Peyer's patch (tissue), 4 donors: ENCODE results near the gene ERICH6B. TPM values are rescaled to one million over a fixed set of nuclear protein-coding genes. Genes with fewer than 3 reads are reported as not detected.

Experiments used
- DNase-seq, 3 donors: peaks; one replicate each; pipeline ENCODE4 v3.0.0-alpha.2; 2017 to 2019
- H3K27ac ChIP-seq, 4 donors: fragments of 200-600 bp; sonication (generic); one replicate each; pipeline ENCODE4 v1.5.1; 2016 to 2019
- H3K27me3 ChIP-seq, 2 donors: fragments of 200-600 bp; sonication (generic); one replicate each; pipeline ENCODE4 v1.5.1; 2019
- H3K36me3 ChIP-seq, 3 donors: fragments of 200-600 bp; sonication (generic); one replicate each; pipeline ENCODE4 v1.5.1; 2016 to 2019
- H3K4me1 ChIP-seq, 4 donors: fragments of 200-600 bp; sonication (generic); one replicate each; pipeline ENCODE4 v1.5.1; 2016 to 2019
- H3K4me3 ChIP-seq, 4 donors: fragments of 200-600 bp; sonication (generic); 1 replicate in 3 of 4; 2 replicates in 1 of 4; pipeline ENCODE4 v1.5.1; 2016 to 2019; ENCODE audit warnings: mild to moderate bottlenecking in 1 of 4
- H3K9me3 ChIP-seq, 4 donors: fragments of 200-600 bp; sonication (generic); one replicate each; pipeline ENCODE4 v1.5.1; 2016 to 2019; ENCODE audit warnings: mild to moderate bottlenecking in 1 of 4
- CTCF ChIP-seq, 6 experiments: fragments of 450-650 bp in 4 of 6; fragments of 200-600 bp in 2 of 6; sonication (generic) in 1 of 6; IDR thresholded peaks; one replicate each; pipeline ENCODE4 v1.5.1; 2017 to 2019; ENCODE audit warnings: antibody characterized with exemption in 6 of 6, mild to moderate bottlenecking in 3 of 6, moderate library complexity in 1 of 6
- POLR2A ChIP-seq, 2 donors: fragments of 450-650 bp; IDR thresholded peaks; one replicate each; pipeline ENCODE4 v1.5.1; 2017; ENCODE audit warnings: antibody characterized with exemption in 2 of 2, mild to moderate bottlenecking in 2 of 2, moderate library complexity in 2 of 2
- total RNA-seq, 4 donors: library from RNA; depleted of rRNA; stranded (reverse); fragments of >200 nt; gene quantifications; one replicate each; pipeline ENCODE4 v1.1.0, GENCODE V29; 2016

The ERICH6B gene
- total RNA-seq, 4 donors from 2014 or later = not detected

- H3K4me3 ChIP-seq = no peak overlapping the region
- H3K27ac ChIP-seq = no peak overlapping the region
- no peaks in the 10 kb centered on the region for H3K9me3 ChIP-seq
- DNase-seq = no peak
- no peaks in the 10 kb centered on the region for H3K27me3 ChIP-seq
- no peak for TF ChIP-seq CTCF (IDR thresholded peaks at IDR 0.05)
- TF ChIP-seq POLR2A (IDR thresholded peaks at IDR 0.05) = no peak
- no peaks in the 10 kb centered on the region for H3K4me1 ChIP-seq
- H3K36me3 ChIP-seq = no peaks in the 10 kb centered on the region
Observed at GRCh38 chr13:45627656-45628055, 12.1 kb upstream of the ERICH6B start.

GRCh38 chr13:45626731-45627374 is 11.3 kb upstream of the ERICH6B start:
- Histone ChIP-seq H3K4me1 (no peaks in the 10 kb centered on the region), H3K27me3 (no peaks in the 10 kb centered on the region), H3K9me3 (no peaks in the 10 kb centered on the region), H3K27ac (no peak overlapping the region), H3K4me3 (no peak overlapping the region), H3K36me3 (no peaks in the 10 kb centered on the region)
- no peak for TF ChIP-seq CTCF (IDR thresholded peaks at IDR 0.05)
- no peak for TF ChIP-seq POLR2A (IDR thresholded peaks at IDR 0.05)
- DNase-seq = no peak

- DNase-seq = no peak
Observed at GRCh38 chr13:45623516-45624090, 8.1 kb upstream of the ERICH6B start.

GRCh38 chr13:45621950-45622349 is 6.4 kb upstream of the ERICH6B start:
- no peak for TF ChIP-seq CTCF (IDR thresholded peaks at IDR 0.05)
- no peak for TF ChIP-seq POLR2A (IDR thresholded peaks at IDR 0.05)
- Histone ChIP-seq H3K4me3 (no peak overlapping the region), H3K4me1 (no peaks in the 10 kb centered on the region), H3K27me3 (no peaks in the 10 kb centered on the region), H3K27ac (no peak overlapping the region), H3K9me3 (no peaks in the 10 kb centered on the region), H3K36me3 (no peaks in the 10 kb centered on the region)
- no peak for DNase-seq

More at GRCh38 chr13:45623516-45624090, 8.1 kb upstream of the ERICH6B start:
- Histone ChIP-seq H3K4me1 (no peaks in the 10 kb centered on the region), H3K27ac (no peak overlapping the region), H3K36me3 (no peaks in the 10 kb centered on the region), H3K9me3 (no peaks in the 10 kb centered on the region), H3K27me3 (no peaks in the 10 kb centered on the region), H3K4me3 (no peak overlapping the region)
- TF ChIP-seq CTCF (IDR thresholded peaks at IDR 0.05) (peak in 4 of 6 experiments; percentile 31 to 44 (median 34)), POLR2A (IDR thresholded peaks at IDR 0.05) (no peak)

GRCh38 chr13:45607931-45608330 is 7.6 kb downstream of the ERICH6B start:
- Histone ChIP-seq H3K27me3 (no peaks in the 10 kb centered on the region), H3K4me1 (no peaks in the 10 kb centered on the region), H3K36me3 (no peaks in the 10 kb centered on the region), H3K27ac (no peak overlapping the region), H3K9me3 (no peaks in the 10 kb centered on the region), H3K4me3 (no peak overlapping the region)
- TF ChIP-seq CTCF (IDR thresholded peaks at IDR 0.05) (no peak), POLR2A (IDR thresholded peaks at IDR 0.05) (no peak)
- no peak for DNase-seq
